Brain microvascular endothelial cell (primary cell): ENCODE data around the gene REV1.
"Not testable (repeated sequence)": the region's sequence is repeated elsewhere in the genome, so short reads cannot be mapped to it uniquely, and the experiment has no call there.

Source experiments
- DNase-seq: peaks from one replicate; pipeline ENCODE4 v3.0.0-alpha.2; 2020
- H3K27ac ChIP-seq: fragments of 250-450 bp; sonication (Bioruptor Pico); 2 replicates; pipeline ENCODE4 v1.5.1; 2020; ENCODE audit warnings: mild to moderate bottlenecking, moderate library complexity
- H3K27me3 ChIP-seq: fragments of 250-450 bp; sonication (Bioruptor Pico); replicated peaks from 2 replicates; pipeline ENCODE4 v1.5.1; 2020; ENCODE audit warnings: mild to moderate bottlenecking
- H3K36me3 ChIP-seq: fragments of 250-450 bp; sonication (Bioruptor Pico); replicated peaks from 2 replicates; pipeline ENCODE4 v1.5.1; 2020; ENCODE audit warnings: mild to moderate bottlenecking
- H3K4me3 ChIP-seq: 2 replicates; pipeline ENCODE4 v1.5.1; 2011; ENCODE audit warnings: low read depth, mild to moderate bottlenecking, control low read depth, low read length, moderate library complexity
- CTCF ChIP-seq: IDR thresholded peaks from 2 replicates; pipeline ENCODE4 v1.5.1; 2011; ENCODE audit warnings: low read depth, mild to moderate bottlenecking, moderate library complexity, low read length, control low read depth, inconsistent platforms; ENCODE audit errors: missing control alignments
- in situ Hi-C: cut with HindIII; loops from 2 replicates; pipeline ENCODE4 v1.10.0; 2017; ENCODE audit warnings: low sequenced_read_pairs, low pct_ligation_motif_present

Gene REV1

DNA sequence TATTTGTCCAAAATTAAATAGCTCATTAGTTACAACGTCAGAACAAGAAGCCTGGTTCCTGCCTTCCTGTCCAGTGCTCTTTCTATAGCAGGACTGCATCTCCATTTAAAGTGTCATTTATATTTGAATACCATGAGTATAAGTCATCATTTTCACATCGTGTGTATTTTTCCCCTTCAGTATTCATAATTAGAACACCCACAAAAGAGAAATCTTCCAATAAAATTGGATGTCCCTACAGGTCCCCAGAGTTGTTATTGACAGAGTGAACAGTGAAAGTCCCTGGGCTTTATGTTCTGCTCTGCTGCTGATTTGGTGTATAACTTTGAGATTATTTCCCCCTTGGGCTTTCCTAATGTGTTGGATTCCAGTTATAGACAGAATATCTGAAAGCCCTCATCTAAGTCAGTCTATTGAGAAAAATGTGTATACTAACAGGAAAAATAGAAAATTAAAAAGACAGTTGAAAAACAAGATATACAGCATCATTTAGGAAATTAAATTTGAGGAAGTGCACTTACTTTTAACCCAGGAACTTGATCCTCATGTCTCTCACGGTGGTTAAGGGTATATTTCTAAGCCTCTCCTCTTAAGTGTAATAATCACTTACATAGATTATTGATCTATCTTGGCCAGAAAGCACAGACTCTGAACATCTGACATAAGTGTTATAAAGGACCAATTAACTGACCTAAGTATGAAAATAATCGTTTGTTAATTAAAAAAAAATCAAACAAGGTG, 15.2 kb upstream of the REV1 start:
- in situ Hi-C loops = no loop called here
- H3K27ac ChIP-seq = no peak overlapping the region
- no peak overlapping the region for H3K4me3 ChIP-seq
- H3K36me3 ChIP-seq = no peaks in the 10 kb centered on the region
- no peaks in the 10 kb centered on the region for H3K27me3 ChIP-seq
- no peak for DNase-seq
- no peak for TF ChIP-seq CTCF

DNA sequence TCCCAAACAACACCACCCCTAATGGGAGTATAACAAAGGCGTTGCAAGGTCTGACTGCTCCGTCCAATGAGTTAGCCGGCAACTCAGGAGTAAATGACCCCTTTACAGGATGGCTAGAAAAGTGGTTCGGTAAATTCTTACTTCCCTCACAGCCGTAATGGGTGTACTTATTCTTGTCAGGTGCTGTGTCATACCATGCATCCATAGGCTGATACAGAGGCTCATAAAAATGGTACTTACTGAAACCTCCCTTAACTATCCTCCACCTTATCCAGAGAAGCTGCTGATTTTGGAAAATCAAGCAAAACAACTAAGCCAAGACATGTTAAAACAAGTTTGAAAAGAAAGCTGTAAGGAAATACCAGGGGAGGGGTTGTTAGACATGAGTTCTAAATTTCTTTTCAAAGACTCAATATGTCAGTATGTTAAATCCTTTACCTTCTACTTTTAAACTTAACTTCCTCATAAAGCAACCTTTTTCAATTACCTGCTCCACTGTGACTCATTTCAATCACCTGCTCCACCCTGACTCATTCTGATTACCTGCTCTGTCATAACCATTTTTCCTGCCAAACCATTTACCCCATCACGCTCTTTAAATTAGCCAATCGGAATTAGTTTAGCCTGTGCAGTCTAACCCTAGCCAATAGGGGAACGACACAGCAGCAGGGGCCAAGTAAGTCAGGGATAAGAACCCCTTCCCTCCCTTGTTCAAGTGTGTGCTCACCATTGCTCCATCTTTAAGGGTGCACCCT, 14.0 kb upstream of the REV1 start:
- H3K27ac ChIP-seq, H3K36me3 ChIP-seq, in situ Hi-C loops, DNase-seq, H3K27me3 ChIP-seq, H3K4me3 ChIP-seq: not testable (repeated sequence)

GRCh38 chr2:99496021-99496420, 6.2 kb upstream of the REV1 start:
- no peak overlapping the region for H3K4me3 ChIP-seq
- H3K27me3 ChIP-seq = no peaks in the 10 kb centered on the region
- in situ Hi-C loops = no loop called here
- H3K36me3 ChIP-seq = no peaks in the 10 kb centered on the region
- no peak for DNase-seq
- no peak overlapping the region for H3K27ac ChIP-seq
- TF ChIP-seq CTCF = no peak

GRCh38 chr2:99495115-99495860, 5.5 kb upstream of the REV1 start:
- in situ Hi-C loops = no loop called here
- TF ChIP-seq CTCF = no peak
- DNase-seq = no peak
- Histone ChIP-seq H3K4me3 (no peak overlapping the region), H3K27me3 (no peaks in the 10 kb centered on the region), H3K27ac (no peak overlapping the region), H3K36me3 (no peaks in the 10 kb centered on the region)

GRCh38 chr2:99492721-99493120, 2.9 kb upstream of the REV1 start:
- no peaks in the 10 kb centered on the region for H3K27me3 ChIP-seq
- no peak overlapping the region for H3K4me3 ChIP-seq
- DNase-seq = no peak
- no peak overlapping the region for H3K27ac ChIP-seq
- TF ChIP-seq CTCF = no peak
- in situ Hi-C loops = no loop called here
- H3K36me3 ChIP-seq = no peaks in the 10 kb centered on the region

DNA sequence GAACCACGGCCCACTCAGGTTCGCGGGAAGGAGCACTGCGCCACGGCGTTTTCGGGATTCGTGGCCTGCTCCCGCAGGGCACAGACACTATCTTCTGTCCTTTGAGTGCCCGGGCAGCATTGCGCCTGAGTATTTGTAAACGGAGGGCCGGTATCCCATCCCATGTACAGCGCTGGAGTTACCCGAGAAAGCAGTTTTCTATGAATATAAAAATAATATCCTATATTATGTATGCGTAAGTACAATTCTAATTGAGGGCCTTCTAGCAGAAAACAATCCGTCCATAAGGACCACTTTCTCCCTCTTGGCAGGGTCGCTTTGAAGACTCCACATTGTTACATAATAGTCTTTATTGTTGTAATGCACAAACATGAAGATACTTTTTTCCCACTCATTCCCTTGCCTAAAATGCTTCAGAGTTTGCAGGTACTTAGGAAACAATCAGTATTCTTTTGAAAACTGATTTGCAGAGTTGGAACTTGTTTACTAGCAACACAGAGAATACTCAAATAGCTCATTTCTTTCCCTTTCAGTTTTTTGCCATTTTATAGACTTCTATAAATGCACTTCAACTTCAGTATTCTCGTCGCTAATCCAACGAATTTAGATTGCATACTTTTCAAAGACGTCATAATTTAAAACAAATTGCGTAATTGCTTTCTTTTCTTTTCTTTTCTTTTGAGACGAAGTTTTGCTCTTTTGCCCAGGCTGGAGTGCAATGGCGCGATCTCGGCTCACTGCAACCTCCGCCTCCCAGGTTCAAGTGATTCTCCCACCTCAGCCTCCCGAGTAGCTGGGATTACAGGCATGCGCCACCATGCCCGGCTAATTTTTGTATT, 1.0 kb upstream of the REV1 start:
- peak overlapping the region; percentile 90 for H3K27ac ChIP-seq
- TF ChIP-seq CTCF = no peak
- DNase-seq = no peak
- H3K27me3 ChIP-seq = no peaks in the 10 kb centered on the region
- no peaks in the 10 kb centered on the region for H3K36me3 ChIP-seq
- in situ Hi-C loops = no loop called here
- peak overlapping the region; percentile 83 for H3K4me3 ChIP-seq
